HepG2 (cell line): ENCODE data around the gene GPC3. TPM values are rescaled to one million over a fixed set of nuclear protein-coding genes. Genes with fewer than 3 reads are reported as not detected.

Experiments
- ATAC-seq: fragments of 200-7000 bp; cut with Tn5 transposase; 3 replicates; pipeline ENCODE4 v1.9.1; 2020; ENCODE audit warnings: mild to moderate bottlenecking, moderate library complexity
- BruUV-seq: library from RNA; stranded (reverse); fragments of 400-500 nt; replicated peaks from 2 replicates; lab custom pipeline; 2021; lab: Mats Ljungman, UMichigan
- CTCF ChIA-PET: fragments of 300-600 bp; formaldehyde crosslinking; extraction: SDS; loops from one replicate; lab custom pipeline; 2021; ENCODE audit warnings: low total read pairs, inconsistent platforms, low intra/inter-chr PET ratio; lab: Yijun Ruan, JAX
- POLR2A ChIA-PET: fragments of 350-600 bp; sonication (Branson Sonifier 250); formaldehyde crosslinking; loops from one replicate; lab custom pipeline; 2020; ENCODE audit warnings: antibody characterized with exemption, inconsistent platforms; lab: Yijun Ruan, JAX
- DNase-seq: peaks from one replicate; pipeline ENCODE4 v3.0.0-alpha.2; 2015; ENCODE audit warnings: low spot score
- FAIRE-seq: peaks from 3 replicates; lab custom pipeline; 2011; peaks lifted over from hg19 to GRCh38; lab: Jason Lieb, UNC
- H2AFZ ChIP-seq: one replicate; pipeline ENCODE4 v1.6.1; 2011; ENCODE audit warnings: low read length, inconsistent platforms
- H3K27ac ChIP-seq: fragments of 300-600 bp; 3 replicates; pipeline ENCODE4 v1.8.0; 2011; ENCODE audit warnings: mixed run types, mild to moderate bottlenecking, mixed read lengths, low read length, inconsistent platforms; ENCODE audit not compliant: insufficient read depth; ENCODE audit errors: extremely low read length
- H3K27me3 ChIP-seq, 2 experiments: fragments of 200-600 bp in 1 of 2; 2 replicates in 1 of 2; 3 replicates in 1 of 2; pipeline versions ENCODE4 v1.6.0 to v1.8.0; 2011; ENCODE audit warnings: low read length in 2 of 2, mild to moderate bottlenecking in 2 of 2, moderate library complexity in 2 of 2, inconsistent platforms in 1 of 2; ENCODE audit not compliant: insufficient read depth in 2 of 2, control insufficient read depth in 1 of 2
- H3K36me3 ChIP-seq, 2 experiments: fragments of 200-600 bp in 1 of 2; replicated peaks in 1 of 2; 2 replicates in 1 of 2; 3 replicates in 1 of 2; pipeline versions ENCODE4 v1.5.1 to v1.8.0; 2011; ENCODE audit warnings: low read length in 2 of 2, inconsistent platforms in 1 of 2; ENCODE audit not compliant: insufficient read depth in 2 of 2, control insufficient read depth in 1 of 2
- H3K4me1 ChIP-seq: 2 replicates; pipeline ENCODE4 v1.5.1; 2012; ENCODE audit warnings: low read length, inconsistent platforms; ENCODE audit not compliant: insufficient read depth
- H3K4me2 ChIP-seq: 2 replicates; pipeline ENCODE4 v1.6.0; 2011; ENCODE audit warnings: low read depth, low read length, inconsistent platforms
- H3K4me3 ChIP-seq, 3 experiments: fragments of 200-600 bp in 1 of 3; sonication (generic), shearing (Covaris generic) in 1 of 3; replicated peaks in 1 of 3; 2 replicates each; pipeline ENCODE4 v1.5.1; 2011 to 2016; ENCODE audit warnings: low read length in 3 of 3, inconsistent platforms in 2 of 3, low read depth in 2 of 3, mild to moderate bottlenecking in 2 of 3, control low read depth in 1 of 3, mixed read lengths in 1 of 3; ENCODE audit not compliant: insufficient read depth in 1 of 3
- H3K79me2 ChIP-seq: one replicate; pipeline ENCODE4 v1.6.1; 2011; ENCODE audit warnings: low read length, inconsistent platforms; ENCODE audit not compliant: insufficient read depth
- H3K9ac ChIP-seq: 2 replicates; pipeline ENCODE4 v1.6.0; 2011; ENCODE audit warnings: mild to moderate bottlenecking, low read depth, low read length, inconsistent platforms; ENCODE audit not compliant: insufficient read depth
- H3K9me3 ChIP-seq: 2 replicates; pipeline ENCODE4 v1.5.1; 2012; ENCODE audit warnings: mild to moderate bottlenecking, low read length
- H4K20me1 ChIP-seq: 2 replicates; pipeline ENCODE4 v1.6.0; 2011; ENCODE audit warnings: inconsistent platforms, mild to moderate bottlenecking, low read length, moderate library complexity; ENCODE audit not compliant: insufficient read depth
- NCOA5 ChIP-seq: sonication (generic); formaldehyde crosslinking; IDR thresholded peaks from 2 replicates; pipeline ENCODE4 v1.4.0; 2020; ENCODE audit warnings: missing genetic modification reagents
- PHF21A ChIP-seq: sonication (generic); formaldehyde crosslinking; IDR thresholded peaks from 2 replicates; pipeline ENCODE4 v1.5.0; 2020; ENCODE audit warnings: mild to moderate bottlenecking, missing genetic modification reagents
- POLR2AphosphoS2 ChIP-seq: IDR thresholded peaks from 2 replicates; pipeline ENCODE4 v1.6.1; 2011; ENCODE audit warnings: low read depth, low read length, improper control_type of control experiment
- POLR2AphosphoS5 ChIP-seq: IDR thresholded peaks from 2 replicates; pipeline ENCODE4 v1.6.1; 2012; ENCODE audit warnings: low read depth, low read length
- RBM22 ChIP-seq: fragments of 200-400 bp; formaldehyde crosslinking; optimal IDR thresholded peaks from 2 replicates; pipeline ENCODE3; 2017; ENCODE audit warnings: mild to moderate bottlenecking, low read length, moderate library complexity
- TBL1XR1 ChIP-seq: fragments of 150-350 bp; IDR thresholded peaks from 2 replicates; pipeline ENCODE4 v1.6.1; 2014; ENCODE audit warnings: borderline replicate concordance, low read length; ENCODE audit not compliant: partially characterized antibody
- ZNF552 ChIP-seq: sonication (generic); formaldehyde crosslinking; IDR thresholded peaks from 2 replicates; pipeline ENCODE4 v1.9.0; 2022; ENCODE audit warnings: missing genetic modification reagents, mild to moderate bottlenecking, borderline replicate concordance
- ZNF790 ChIP-seq: sonication (generic); formaldehyde crosslinking; IDR thresholded peaks from 2 replicates; pipeline ENCODE4 v1.8.0; 2022; ENCODE audit warnings: missing genetic modification reagents, mild to moderate bottlenecking, borderline replicate concordance
- ZSCAN21 ChIP-seq: sonication (generic); formaldehyde crosslinking; IDR thresholded peaks from 2 replicates; pipeline ENCODE4 v1.8.0; 2022; ENCODE audit warnings: mild to moderate bottlenecking, missing genetic modification reagents, moderate library complexity, borderline replicate concordance
- WGBS: methylation state at CpG from one replicate; pipeline ENCODE4 v1.1.6; 2017; ENCODE audit warnings: low lambda C conversion rate; 5-methylcytosine and 5-hydroxymethylcytosine counted together
- in situ Hi-C: cut with HindIII; loops from 2 replicates; pipeline ENCODE4 v1.10.0; 2017; ENCODE audit warnings: low pct_unique_long_range_greater_than_20kb; ENCODE audit not compliant: extremely low pct_ligation_motif_present
- intact Hi-C: fragments of 100-400 bp; cut with micrococcal nuclease; formaldehyde crosslinking; loops from one replicate; pipeline ENCODE4 v1.10.0; 2022; ENCODE audit not compliant: unreplicated experiment
- polyA plus RNA-seq, 8 experiments: library from polyadenylated mRNA; depleted of rRNA in 3 of 8; stranded (reverse) in 7 of 8; unstranded in 1 of 8; fragments of >200 nt; fragmentation: Illumina TruSeq in 4 of 8; extraction: Trizol in 4 of 8; gene quantifications; 2 replicates each; pipeline versions ENCODE4 v1.2.1 to v1.2.3, GENCODE V29; 2011 to 2016; ENCODE audit warnings: low read depth in 4 of 8, missing spikeins in 1 of 8, mixed read lengths in 1 of 8; ENCODE audit not compliant: insufficient read depth in 1 of 8
- total RNA-seq, 5 experiments: library from RNA; depleted of rRNA; stranded (reverse); fragments of >200 nt; fragmentation: Illumina TruSeq; extraction: Trizol; gene quantifications; 2 replicates each; pipeline ENCODE4 v1.2.3, GENCODE V29; 2016; ENCODE audit warnings: low read depth in 1 of 5

Gene GPC3
- total and polyA plus RNA-seq, 2 of the 13 experiments (the other 11 are each of a cell fraction or from before 2014, with no cell fraction given) = 1,799 to 3,263 TPM

DNA sequence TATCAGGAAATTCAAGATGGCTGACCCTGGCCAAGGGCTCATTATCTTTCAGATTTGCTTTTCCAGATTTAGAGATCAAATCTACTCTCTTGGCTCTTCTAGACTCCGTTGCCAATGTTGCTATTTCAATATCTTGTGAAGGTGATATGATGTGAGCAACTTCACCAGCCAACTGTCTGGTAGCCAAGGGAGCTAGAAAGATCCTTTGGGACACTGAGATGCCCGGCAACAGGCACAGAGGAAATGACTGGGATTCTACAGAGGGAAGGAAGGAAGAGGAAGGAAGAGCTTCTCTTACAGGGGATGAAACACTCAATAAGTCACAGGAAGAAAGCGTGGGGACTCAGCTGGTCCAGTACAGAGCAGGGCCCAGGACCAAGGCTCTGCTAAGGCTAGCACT is 448.3 kb downstream of the GPC3 start:
- H3K4me2 ChIP-seq = no peak overlapping the region
- no peak overlapping the region for H3K27ac ChIP-seq
- no peak overlapping the region for H2AFZ ChIP-seq
- H4K20me1 ChIP-seq = peaks cover 19% of the 10 kb centered on the region; the same call in 1 of the 2 replicates
- H3K9me3 ChIP-seq = no peaks in the 10 kb centered on the region
- in situ Hi-C loops (no loop called here), intact Hi-C loops (no loop called here)
- H3K9ac ChIP-seq = no peak overlapping the region
- H3K36me3 ChIP-seq = peaks cover 14 to 39% of the 10 kb centered on the region in 2 experiments
- no peak for ATAC-seq
- ChIA-PET POLR2A (no interaction called here), CTCF (no interaction called here)
- H3K4me1 ChIP-seq = no peaks in the 10 kb centered on the region
- no peaks in the 10 kb centered on the region for H3K27me3 ChIP-seq
- no peak overlapping the region for H3K4me3 ChIP-seq
- no TSS peak for BruUV-seq
- WGBS = 93% methylated on average over 3 of the region's 3 CpGs
- no peaks in the 10 kb centered on the region for H3K79me2 ChIP-seq
- DNase-seq = no peak
- FAIRE-seq = no peak
- TF ChIP-seq RBM22 = peak; percentile 96
- no peak for TF ChIP-seq ZNF790
- no peak for TF ChIP-seq ZNF552 (CRISPR knock-in tag)
- TF ChIP-seq ZSCAN21 (CRISPR knock-in tag) = no peak
- TF ChIP-seq NCOA5 (CRISPR knock-in tag) = no peak
- TF ChIP-seq POLR2AphosphoS2 = 0 out of 2 replicates have a peak, but pooled peaks have one; percentile 18

DNA sequence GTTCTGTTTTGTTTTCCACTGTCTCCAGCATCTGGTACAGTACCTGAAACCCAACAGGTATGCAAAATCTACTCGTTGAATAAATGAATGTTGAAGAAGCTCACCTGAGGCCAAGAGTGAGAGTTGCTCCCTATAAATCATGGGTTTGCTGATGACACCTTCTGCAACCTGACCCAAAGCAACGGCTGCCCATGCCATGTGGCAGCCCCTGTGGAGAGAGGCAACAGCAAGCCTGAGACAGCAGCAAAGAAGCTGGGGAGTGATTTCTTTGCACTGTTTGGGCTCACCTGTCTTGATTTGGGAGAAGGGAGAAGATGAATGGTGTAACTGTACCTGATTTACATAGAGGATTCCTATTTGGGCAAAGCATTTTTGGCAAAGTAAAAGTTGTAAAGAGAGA is 450.3 kb downstream of the GPC3 start:
- Histone ChIP-seq H3K36me3 (peaks cover 12 to 34% of the 10 kb centered on the region in 2 experiments; a peak in 3 of 5 replicates), H3K4me2 (no peak overlapping the region), H3K4me1 (no peaks in the 10 kb centered on the region), H3K27me3 (no peaks in the 10 kb centered on the region), H4K20me1 (peaks cover 13% of the 10 kb centered on the region; the same call in 1 of the 2 replicates), H3K27ac (no peak overlapping the region), H2AFZ (no peak overlapping the region), H3K9me3 (no peaks in the 10 kb centered on the region), H3K4me3 (no peak overlapping the region), H3K9ac (no peak overlapping the region), H3K79me2 (no peaks in the 10 kb centered on the region)
- no peak for TF ChIP-seq PHF21A (CRISPR knock-in tag)
- TF ChIP-seq RBM22 = peak; percentile 96
- TF ChIP-seq TBL1XR1 = no peak
- peak; percentile 20; the same call in 1 of the 2 replicates for TF ChIP-seq POLR2AphosphoS5
- intact Hi-C loops = no loop called here
- DNase-seq = no peak
- ChIA-PET CTCF (no interaction called here), POLR2A (no interaction called here)
- no peak for ATAC-seq
- FAIRE-seq = no peak
- WGBS = no CpG with 5 or more reads among the region's 2 CpGs
- in situ Hi-C loops = no loop called here
- BruUV-seq = no TSS peak
